HepG2 (cell line): Measurements from ENCODE around the gene SMTNL1. TPM values are rescaled to one million over a fixed set of nuclear protein-coding genes. Genes with fewer than 3 reads are reported as not detected.

ENCODE experiments used
- BRCA1 ChIP-seq: sonication (generic); formaldehyde crosslinking; IDR thresholded peaks from 2 replicates; pipeline ENCODE4 v1.4.0; 2020; ENCODE audit warnings: missing genetic modification reagents
- KAT8 ChIP-seq: IDR thresholded peaks from 2 replicates; pipeline ENCODE4 v1.6.1; 2016; ENCODE audit warnings: missing genetic modification reagents, missing compliant biosample characterization
- NCOA2 ChIP-seq: sonication (generic); formaldehyde crosslinking; IDR thresholded peaks from 2 replicates; pipeline ENCODE4 v1.8.0; 2022; ENCODE audit warnings: inconsistent platforms
- PHF8 ChIP-seq: sonication (generic); formaldehyde crosslinking; IDR thresholded peaks from 2 replicates; pipeline ENCODE4 v1.5.0; 2020; ENCODE audit warnings: missing genetic modification reagents
- RARA ChIP-seq: IDR thresholded peaks from 2 replicates; pipeline ENCODE4 v1.6.1; 2016; ENCODE audit warnings: missing genetic modification reagents, missing compliant biosample characterization
- RBAK ChIP-seq: sonication (generic); formaldehyde crosslinking; IDR thresholded peaks from 2 replicates; pipeline ENCODE4 v1.5.1; 2020; ENCODE audit warnings: mild to moderate bottlenecking, missing genetic modification reagents
- TAF1 ChIP-seq: sonication (generic); formaldehyde crosslinking; IDR thresholded peaks from 2 replicates; pipeline ENCODE4 v1.4.0; 2020; ENCODE audit warnings: missing genetic modification reagents
- TEAD2 ChIP-seq: sonication (generic); formaldehyde crosslinking; IDR thresholded peaks from 2 replicates; pipeline ENCODE4 v1.9.0; 2021; ENCODE audit warnings: missing genetic modification reagents
- TOE1 ChIP-seq: sonication (generic); formaldehyde crosslinking; IDR thresholded peaks from 2 replicates; pipeline ENCODE4 v1.4.0; 2020; ENCODE audit warnings: mild to moderate bottlenecking, missing genetic modification reagents
- YY1 ChIP-seq: IDR thresholded peaks from 2 replicates; pipeline ENCODE4 v1.6.1; 2011; ENCODE audit warnings: low read length, low read depth, moderate library complexity, mild to moderate bottlenecking; ENCODE audit not compliant: insufficient read depth, insufficient replicate concordance
- ZNF317 ChIP-seq: sonication (generic); formaldehyde crosslinking; IDR thresholded peaks from 2 replicates; pipeline ENCODE4 v1.5.0; 2020; ENCODE audit warnings: mild to moderate bottlenecking, missing genetic modification reagents
- ZNF556 ChIP-seq: sonication (generic); formaldehyde crosslinking; IDR thresholded peaks from 2 replicates; pipeline ENCODE4 v1.4.0; 2020; ENCODE audit warnings: mild to moderate bottlenecking, missing genetic modification reagents, borderline replicate concordance
- ZNF605 ChIP-seq: sonication (generic); formaldehyde crosslinking; IDR thresholded peaks from 2 replicates; pipeline ENCODE4 v1.8.0; 2022; ENCODE audit warnings: mild to moderate bottlenecking, missing genetic modification reagents
- polyA plus RNA-seq, 8 experiments: library from polyadenylated mRNA; depleted of rRNA in 3 of 8; stranded (reverse) in 7 of 8; unstranded in 1 of 8; fragments of >200 nt; fragmentation: Illumina TruSeq in 4 of 8; extraction: Trizol in 4 of 8; gene quantifications; 2 replicates each; pipeline versions ENCODE4 v1.2.1 to v1.2.3, GENCODE V29; 2011 to 2016; ENCODE audit warnings: low read depth in 4 of 8, missing spikeins in 1 of 8, mixed read lengths in 1 of 8; ENCODE audit not compliant: insufficient read depth in 1 of 8
- total RNA-seq, 5 experiments: library from RNA; depleted of rRNA; stranded (reverse); fragments of >200 nt; fragmentation: Illumina TruSeq; extraction: Trizol; gene quantifications; 2 replicates each; pipeline ENCODE4 v1.2.3, GENCODE V29; 2016; ENCODE audit warnings: low read depth in 1 of 5
- TF ChIP-seq, protein P1 (sequence below): sonication (generic); formaldehyde crosslinking; IDR thresholded peaks from 2 replicates; pipeline ENCODE4 v1.5.0; 2020; ENCODE audit warnings: mild to moderate bottlenecking, missing genetic modification reagents
- TF ChIP-seq, protein P2 (sequence below): IDR thresholded peaks from 2 replicates; pipeline ENCODE4 v1.6.1; 2016
- TF ChIP-seq, protein P3 (sequence below): sonication (generic); formaldehyde crosslinking; IDR thresholded peaks from 2 replicates; pipeline ENCODE4 v1.5.1; 2020; ENCODE audit warnings: missing genetic modification reagents, mild to moderate bottlenecking, borderline replicate concordance
- TF ChIP-seq, protein P4 (sequence below): sonication (generic); formaldehyde crosslinking; IDR thresholded peaks from 2 replicates; pipeline ENCODE4 v1.4.0; 2020; ENCODE audit warnings: low read depth, mild to moderate bottlenecking, missing genetic modification reagents
- TF ChIP-seq, protein P5 (sequence below): sonication (generic); formaldehyde crosslinking; IDR thresholded peaks from 2 replicates; pipeline ENCODE4 v1.5.0; 2020; ENCODE audit warnings: missing genetic modification reagents
- TF ChIP-seq, protein P6 (sequence below): sonication (generic); IDR thresholded peaks from 2 replicates; pipeline ENCODE4 v1.6.1; 2016; ENCODE audit warnings: low read depth, borderline replicate concordance
- TF ChIP-seq, protein P7 (sequence below): IDR thresholded peaks from 2 replicates; pipeline ENCODE4 v1.6.1; 2016; ENCODE audit warnings: control low read depth

SMTNL1 gene
- total and polyA plus RNA-seq, 2 of the 13 experiments (the other 11 are each of a cell fraction or from before 2014, with no cell fraction given), result 0.04 TPM; not detected in 1

DNA sequence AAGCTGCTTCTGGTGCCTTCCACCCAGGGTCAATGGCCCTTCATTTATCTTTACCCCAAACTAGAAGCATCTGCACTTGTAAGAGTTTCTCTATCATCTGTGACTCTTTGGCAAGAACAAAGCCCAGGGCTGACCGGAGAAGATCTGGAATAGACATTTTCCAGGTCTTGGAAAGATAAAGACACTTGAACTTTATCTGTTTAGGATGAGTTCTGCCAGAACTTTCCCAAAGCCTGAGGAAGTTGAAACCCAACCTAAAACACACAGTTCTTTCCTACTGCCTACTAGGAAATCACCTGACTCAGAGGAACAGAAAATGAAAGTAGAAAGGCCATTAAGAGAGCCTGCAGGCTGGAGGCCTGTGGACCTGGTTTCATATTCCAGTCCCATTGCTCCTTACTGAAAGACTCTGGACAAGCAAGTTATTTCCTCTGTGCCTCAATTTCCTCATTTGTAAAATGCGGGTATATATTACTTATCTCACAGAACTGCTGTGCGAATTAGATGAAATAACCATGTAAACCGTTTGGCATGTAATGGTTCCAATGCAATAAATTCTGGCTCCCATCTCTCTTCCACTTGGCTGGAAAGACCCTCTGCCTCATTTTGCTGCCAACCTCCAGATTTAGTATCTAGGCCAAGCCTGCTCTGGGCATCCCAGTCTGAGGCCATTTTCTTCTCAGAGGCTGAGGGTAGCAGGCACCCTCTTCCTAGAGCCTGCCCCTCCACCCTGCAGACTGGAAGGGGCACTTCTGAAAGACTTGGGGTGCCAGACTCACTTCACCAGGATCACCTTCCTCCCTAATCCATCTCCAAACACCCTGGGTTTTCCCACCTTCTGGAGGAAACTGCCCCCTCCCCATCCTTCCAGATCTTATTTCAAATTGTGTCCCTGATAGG is 28.9 kb downstream of the SMTNL1 start (continued):
- TF ChIP-seq, protein P1, sequence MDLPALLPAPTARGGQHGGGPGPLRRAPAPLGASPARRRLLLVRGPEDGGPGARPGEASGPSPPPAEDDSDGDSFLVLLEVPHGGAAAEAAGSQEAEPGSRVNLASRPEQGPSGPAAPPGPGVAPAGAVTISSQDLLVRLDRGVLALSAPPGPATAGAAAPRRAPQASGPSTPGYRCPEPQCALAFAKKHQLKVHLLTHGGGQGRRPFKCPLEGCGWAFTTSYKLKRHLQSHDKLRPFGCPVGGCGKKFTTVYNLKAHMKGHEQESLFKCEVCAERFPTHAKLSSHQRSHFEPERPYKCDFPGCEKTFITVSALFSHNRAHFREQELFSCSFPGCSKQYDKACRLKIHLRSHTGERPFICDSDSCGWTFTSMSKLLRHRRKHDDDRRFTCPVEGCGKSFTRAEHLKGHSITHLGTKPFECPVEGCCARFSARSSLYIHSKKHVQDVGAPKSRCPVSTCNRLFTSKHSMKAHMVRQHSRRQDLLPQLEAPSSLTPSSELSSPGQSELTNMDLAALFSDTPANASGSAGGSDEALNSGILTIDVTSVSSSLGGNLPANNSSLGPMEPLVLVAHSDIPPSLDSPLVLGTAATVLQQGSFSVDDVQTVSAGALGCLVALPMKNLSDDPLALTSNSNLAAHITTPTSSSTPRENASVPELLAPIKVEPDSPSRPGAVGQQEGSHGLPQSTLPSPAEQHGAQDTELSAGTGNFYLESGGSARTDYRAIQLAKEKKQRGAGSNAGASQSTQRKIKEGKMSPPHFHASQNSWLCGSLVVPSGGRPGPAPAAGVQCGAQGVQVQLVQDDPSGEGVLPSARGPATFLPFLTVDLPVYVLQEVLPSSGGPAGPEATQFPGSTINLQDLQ (CRISPR knock-in tag), result no peak
- TF ChIP-seq, protein P2, sequence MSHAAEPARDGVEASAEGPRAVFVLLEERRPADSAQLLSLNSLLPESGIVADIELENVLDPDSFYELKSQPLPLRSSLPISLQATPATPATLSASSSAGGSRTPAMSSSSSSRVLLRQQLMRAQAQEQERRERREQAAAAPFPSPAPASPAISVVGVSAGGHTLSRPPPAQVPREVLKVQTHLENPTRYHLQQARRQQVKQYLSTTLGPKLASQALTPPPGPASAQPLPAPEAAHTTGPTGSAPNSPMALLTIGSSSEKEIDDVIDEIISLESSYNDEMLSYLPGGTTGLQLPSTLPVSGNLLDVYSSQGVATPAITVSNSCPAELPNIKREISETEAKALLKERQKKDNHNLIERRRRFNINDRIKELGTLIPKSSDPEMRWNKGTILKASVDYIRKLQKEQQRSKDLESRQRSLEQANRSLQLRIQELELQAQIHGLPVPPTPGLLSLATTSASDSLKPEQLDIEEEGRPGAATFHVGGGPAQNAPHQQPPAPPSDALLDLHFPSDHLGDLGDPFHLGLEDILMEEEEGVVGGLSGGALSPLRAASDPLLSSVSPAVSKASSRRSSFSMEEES, result 0 out of 2 replicates have a peak, but pooled peaks have one; percentile 34
- TF ChIP-seq PHF8 (CRISPR knock-in tag) (no peak), KAT8 (CRISPR knock-in tag) (peak; percentile 57; the same call in 1 of the 2 replicates), RARA (CRISPR knock-in tag) (no peak), ZNF317 (CRISPR knock-in tag) (0 out of 2 replicates have a peak, but pooled peaks have one; percentile 51), TOE1 (CRISPR knock-in tag) (no peak), RBAK (CRISPR knock-in tag) (no peak), ZNF556 (CRISPR knock-in tag) (no peak), NCOA2 (CRISPR knock-in tag) (0 out of 2 replicates have a peak, but pooled peaks have one; percentile 9), ZNF605 (no peak), TAF1 (CRISPR knock-in tag) (0 out of 2 replicates have a peak, but pooled peaks have one; percentile 13), YY1 (no peak), TEAD2 (no peak), BRCA1 (CRISPR knock-in tag) (no peak)
- TF ChIP-seq, protein P3, sequence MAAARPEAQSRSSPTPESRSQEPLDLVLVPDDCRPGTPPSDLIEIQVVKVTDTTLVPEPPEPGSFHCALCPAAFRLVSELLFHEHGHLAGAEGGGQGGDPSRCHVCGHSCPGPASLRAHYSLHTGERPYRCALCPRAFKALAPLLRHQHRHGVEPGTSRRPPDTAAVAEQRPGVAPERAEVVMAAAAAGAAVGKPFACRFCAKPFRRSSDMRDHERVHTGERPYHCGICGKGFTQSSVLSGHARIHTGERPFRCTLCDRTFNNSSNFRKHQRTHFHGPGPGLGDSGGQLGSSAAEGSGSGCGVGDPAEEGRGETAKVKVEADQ, result no peak
- TF ChIP-seq, protein P4, sequence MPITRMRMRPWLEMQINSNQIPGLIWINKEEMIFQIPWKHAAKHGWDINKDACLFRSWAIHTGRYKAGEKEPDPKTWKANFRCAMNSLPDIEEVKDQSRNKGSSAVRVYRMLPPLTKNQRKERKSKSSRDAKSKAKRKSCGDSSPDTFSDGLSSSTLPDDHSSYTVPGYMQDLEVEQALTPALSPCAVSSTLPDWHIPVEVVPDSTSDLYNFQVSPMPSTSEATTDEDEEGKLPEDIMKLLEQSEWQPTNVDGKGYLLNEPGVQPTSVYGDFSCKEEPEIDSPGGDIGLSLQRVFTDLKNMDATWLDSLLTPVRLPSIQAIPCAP, result peak; percentile 94; the same call in 1 of the 2 replicates
- TF ChIP-seq, protein P5, sequence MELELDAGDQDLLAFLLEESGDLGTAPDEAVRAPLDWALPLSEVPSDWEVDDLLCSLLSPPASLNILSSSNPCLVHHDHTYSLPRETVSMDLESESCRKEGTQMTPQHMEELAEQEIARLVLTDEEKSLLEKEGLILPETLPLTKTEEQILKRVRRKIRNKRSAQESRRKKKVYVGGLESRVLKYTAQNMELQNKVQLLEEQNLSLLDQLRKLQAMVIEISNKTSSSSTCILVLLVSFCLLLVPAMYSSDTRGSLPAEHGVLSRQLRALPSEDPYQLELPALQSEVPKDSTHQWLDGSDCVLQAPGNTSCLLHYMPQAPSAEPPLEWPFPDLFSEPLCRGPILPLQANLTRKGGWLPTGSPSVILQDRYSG (CRISPR knock-in tag), result no peak
- TF ChIP-seq, protein P6, sequence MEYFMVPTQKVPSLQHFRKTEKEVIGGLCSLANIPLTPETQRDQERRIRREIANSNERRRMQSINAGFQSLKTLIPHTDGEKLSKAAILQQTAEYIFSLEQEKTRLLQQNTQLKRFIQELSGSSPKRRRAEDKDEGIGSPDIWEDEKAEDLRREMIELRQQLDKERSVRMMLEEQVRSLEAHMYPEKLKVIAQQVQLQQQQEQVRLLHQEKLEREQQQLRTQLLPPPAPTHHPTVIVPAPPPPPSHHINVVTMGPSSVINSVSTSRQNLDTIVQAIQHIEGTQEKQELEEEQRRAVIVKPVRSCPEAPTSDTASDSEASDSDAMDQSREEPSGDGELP, result peak; percentile 41; the same call in 1 of the 2 replicates
- TF ChIP-seq, protein P7, sequence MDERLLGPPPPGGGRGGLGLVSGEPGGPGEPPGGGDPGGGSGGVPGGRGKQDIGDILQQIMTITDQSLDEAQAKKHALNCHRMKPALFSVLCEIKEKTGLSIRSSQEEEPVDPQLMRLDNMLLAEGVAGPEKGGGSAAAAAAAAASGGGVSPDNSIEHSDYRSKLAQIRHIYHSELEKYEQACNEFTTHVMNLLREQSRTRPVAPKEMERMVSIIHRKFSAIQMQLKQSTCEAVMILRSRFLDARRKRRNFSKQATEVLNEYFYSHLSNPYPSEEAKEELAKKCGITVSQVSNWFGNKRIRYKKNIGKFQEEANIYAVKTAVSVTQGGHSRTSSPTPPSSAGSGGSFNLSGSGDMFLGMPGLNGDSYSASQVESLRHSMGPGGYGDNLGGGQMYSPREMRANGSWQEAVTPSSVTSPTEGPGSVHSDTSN (CRISPR knock-in tag), result no peak
